ENCODE data around the gene VEZF1.

Gene VEZF1

DNA sequence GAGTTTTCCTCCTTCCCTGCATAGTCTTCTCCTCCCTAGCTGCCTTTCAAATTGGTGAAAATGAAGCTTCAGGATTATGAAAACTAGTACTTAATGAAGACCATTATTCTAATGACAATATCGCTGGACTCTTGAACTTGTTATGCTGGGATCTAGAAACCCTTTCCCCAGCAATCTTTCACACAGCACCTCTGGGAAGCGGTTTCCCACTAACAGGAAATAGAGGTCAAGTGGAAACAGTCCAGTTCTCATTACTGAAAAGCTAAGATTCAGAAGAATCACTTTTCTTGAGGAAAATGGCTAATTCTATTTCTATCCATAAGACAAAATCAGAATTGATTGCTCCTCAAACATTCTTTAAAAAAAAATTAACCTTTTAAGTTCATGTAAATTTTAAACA is 2.0 kb upstream of the VEZF1 start:
- no peak for DNase-seq (ENCODE audit: low read depth)
- TF ChIP-seq, protein P1, sequence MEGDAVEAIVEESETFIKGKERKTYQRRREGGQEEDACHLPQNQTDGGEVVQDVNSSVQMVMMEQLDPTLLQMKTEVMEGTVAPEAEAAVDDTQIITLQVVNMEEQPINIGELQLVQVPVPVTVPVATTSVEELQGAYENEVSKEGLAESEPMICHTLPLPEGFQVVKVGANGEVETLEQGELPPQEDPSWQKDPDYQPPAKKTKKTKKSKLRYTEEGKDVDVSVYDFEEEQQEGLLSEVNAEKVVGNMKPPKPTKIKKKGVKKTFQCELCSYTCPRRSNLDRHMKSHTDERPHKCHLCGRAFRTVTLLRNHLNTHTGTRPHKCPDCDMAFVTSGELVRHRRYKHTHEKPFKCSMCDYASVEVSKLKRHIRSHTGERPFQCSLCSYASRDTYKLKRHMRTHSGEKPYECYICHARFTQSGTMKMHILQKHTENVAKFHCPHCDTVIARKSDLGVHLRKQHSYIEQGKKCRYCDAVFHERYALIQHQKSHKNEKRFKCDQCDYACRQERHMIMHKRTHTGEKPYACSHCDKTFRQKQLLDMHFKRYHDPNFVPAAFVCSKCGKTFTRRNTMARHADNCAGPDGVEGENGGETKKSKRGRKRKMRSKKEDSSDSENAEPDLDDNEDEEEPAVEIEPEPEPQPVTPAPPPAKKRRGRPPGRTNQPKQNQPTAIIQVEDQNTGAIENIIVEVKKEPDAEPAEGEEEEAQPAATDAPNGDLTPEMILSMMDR (IDR thresholded peaks at IDR 0.05; ENCODE audit: insufficient read depth, low read depth, low read length, missing control alignments): no peak
- H3K4me3 ChIP-seq (ENCODE audit: low read depth, low read length): no peak overlapping the region

DNA sequence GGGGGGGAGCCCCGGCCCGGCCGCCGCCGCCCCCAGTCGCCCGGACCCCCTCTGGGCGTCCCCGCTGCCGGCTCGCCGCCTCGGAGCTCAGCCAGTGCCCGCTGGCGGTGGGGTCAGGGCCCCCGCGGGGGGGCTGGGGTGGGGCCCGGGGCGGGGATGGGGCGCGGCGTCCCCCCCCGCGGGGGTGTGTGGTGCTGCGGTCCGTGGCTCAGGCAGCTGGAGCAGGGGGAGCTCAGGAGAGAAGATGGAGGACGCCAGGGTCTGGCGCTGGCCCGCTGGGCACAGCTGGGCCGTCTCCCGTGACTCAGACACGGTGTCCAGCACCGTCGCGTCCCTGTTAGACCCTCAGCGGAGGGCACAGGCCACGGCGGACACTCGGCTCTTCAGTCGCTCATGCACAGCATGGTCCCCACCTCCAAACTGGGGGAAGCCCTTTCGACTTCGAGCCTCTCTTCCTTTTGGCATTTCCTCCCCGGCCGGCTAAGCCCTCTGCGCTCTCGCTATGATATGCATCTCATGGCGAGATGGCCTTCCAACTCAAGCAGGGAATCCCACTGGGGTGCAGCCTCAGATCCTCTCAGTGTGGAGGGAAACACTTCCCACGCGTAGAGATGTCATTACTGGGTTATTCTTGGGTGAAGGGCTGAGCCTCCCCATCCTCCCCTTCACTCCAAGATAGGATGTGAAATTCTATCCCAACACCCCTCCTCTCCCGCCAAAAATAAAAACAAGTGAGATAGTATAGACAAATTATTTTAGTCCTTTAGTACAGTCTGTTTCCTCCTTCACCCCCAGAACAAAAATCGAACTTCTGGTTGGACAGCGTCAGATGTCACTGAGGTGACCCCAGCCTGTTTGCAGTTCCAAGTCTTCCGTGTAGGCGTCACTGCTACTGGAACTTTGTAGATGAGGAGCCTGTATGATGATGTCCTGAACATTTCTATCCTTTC is 522 bp upstream of the VEZF1 start:
- peak overlapping the region; percentile 78 for H3K4me3 ChIP-seq (ENCODE audit: low read depth, low read length)
- peak; percentile 82 for DNase-seq (ENCODE audit: low read depth)
- TF ChIP-seq, protein P1 (IDR thresholded peaks at IDR 0.05; ENCODE audit: insufficient read depth, low read depth, low read length, missing control alignments): no peak

DNA sequence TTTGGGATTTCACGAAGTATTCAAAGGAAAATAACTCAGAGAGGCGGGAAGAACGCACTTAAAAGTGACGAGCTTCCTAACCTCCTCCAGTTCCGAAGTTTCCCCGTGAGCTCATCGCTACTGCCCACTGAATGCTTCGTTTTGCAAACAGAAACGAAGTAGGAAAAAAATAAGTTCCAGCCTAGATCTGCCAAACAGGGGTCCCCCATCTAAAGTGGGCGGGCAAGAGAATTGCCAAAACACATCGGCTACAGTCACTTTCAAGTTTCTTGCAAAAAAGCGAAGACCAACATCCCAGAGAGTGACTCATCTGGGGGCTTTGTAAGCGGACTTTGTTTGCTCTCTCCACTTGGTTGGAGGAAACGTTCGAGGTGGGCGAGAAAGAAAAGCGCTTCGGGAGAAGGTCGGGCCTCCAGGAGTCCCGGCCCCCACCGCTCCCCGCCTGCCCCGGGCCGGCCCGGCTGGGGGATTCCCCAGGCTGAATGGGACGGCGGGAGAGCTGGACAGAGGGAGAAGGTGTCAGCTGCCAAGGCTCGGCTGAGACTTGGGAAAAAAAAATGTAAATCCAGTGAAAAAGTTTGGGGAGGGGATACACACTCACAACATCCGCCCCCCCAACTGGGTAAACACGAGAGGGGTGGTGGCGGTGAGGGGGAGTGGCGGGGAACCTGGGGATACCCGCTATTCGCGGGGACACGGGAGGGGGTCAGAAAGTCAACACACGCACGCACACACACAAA is 1.0 kb downstream of the VEZF1 start:
- TF ChIP-seq, protein P1 (IDR thresholded peaks at IDR 0.05; ENCODE audit: insufficient read depth, low read depth, low read length, missing control alignments): no peak
- peak overlapping the region; percentile 70 for H3K4me3 ChIP-seq (ENCODE audit: low read depth, low read length)
- peak; percentile 38 for DNase-seq (ENCODE audit: low read depth)

DNA sequence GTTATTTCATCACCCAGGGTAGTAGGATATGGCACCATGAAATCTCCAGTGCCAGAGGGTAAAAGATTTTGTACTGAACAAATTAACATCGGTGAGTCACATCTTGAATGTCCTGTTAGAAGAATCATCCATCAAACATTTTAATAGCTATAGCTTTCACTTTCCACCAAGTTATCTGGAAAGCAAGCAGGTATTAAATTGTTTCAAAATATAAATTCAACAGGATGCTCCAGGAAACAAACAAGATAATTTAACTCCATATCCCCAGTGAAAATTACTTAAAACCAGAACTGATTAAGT is 2.4 kb downstream of the VEZF1 start:
- DNase-seq (ENCODE audit: low read depth): no peak
- TF ChIP-seq, protein P1 (IDR thresholded peaks at IDR 0.05; ENCODE audit: insufficient read depth, low read depth, low read length, missing control alignments): no peak
- no peak overlapping the region for H3K4me3 ChIP-seq (ENCODE audit: low read depth, low read length)

DNA sequence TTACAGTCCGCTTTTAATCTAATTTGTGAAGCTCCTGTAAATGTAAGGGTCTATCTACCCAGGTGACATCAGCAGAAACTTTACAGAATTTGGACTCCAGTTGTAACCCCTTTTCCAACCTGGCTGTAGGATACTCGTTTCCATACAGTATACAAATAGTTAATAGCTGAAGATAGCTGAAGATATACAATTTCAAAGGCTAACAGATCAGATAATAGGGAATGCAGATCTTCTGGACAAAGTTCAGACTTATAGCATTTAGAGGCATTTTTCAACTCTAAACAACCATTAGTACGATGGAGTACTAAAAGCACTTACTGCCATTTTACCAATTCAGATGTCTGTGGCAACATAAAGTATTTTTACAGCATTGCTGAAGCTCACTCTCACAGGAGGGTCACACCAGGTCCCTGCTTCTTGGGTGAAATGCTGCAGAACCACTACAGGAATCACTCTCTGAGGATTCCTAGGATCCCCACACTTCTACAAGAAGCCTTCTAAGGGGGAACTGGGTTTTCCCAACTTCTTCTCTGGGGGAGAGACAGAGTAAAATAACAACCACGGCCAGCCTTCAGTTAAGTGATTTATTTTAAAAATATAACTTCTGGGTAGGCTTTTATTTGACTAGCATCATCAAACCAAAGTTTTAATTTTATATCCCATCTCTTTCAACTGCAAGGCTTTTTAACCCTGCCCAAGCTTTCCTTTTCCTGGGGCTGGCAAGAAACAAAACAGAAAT is 2.9 kb downstream of the VEZF1 start:
- no peak overlapping the region for H3K4me3 ChIP-seq (ENCODE audit: low read depth, low read length)
- DNase-seq (ENCODE audit: low read depth): no peak
- TF ChIP-seq, protein P1 (IDR thresholded peaks at IDR 0.05; ENCODE audit: insufficient read depth, low read depth, low read length, missing control alignments): no peak

DNA sequence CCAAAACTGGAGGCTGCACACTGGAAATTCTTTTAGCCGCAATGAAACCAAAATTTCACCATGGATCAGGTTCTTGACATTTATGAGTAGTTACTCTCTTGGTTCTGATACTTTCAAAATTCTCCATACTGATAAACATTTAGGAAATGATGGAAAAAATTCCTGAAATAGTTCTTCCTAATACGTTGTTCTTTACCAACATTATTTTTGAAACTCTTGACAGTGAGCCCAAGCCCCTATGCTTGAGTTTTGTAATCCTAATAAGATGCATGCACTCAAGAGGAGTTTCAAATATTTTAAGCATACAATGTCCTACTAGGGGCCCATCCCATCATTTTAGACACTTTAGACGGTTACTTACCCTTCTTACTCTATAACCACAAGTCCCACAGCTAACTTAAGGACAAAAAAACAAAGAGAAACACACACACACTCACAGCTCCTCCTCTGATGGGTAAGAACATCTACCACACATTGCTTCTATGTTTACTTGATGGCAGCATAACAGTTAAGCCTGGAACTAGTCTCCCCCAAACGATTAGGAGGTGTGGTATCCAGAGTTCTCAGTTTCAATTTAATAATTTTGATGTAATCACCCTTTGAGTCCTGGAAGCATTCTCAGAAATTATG is 3.7 kb downstream of the VEZF1 start:
- no peak for DNase-seq (ENCODE audit: low read depth)
- H3K4me3 ChIP-seq (ENCODE audit: low read depth, low read length): no peak overlapping the region
- TF ChIP-seq, protein P1 (IDR thresholded peaks at IDR 0.05; ENCODE audit: insufficient read depth, low read depth, low read length, missing control alignments): no peak
